GM19468 (cell line): ENCODE data around the gene DDX47.
"Not testable (repeated sequence)": the region's sequence is repeated elsewhere in the genome, so short reads cannot be mapped to it uniquely, and the experiment has no call there.

Source experiments
- ATAC-seq: cut with Tn5 transposase; IDR thresholded peaks from one replicate; pipeline ENCODE4 v1.9.1; 2021; ENCODE audit warnings: mild to moderate bottlenecking, moderate library complexity, moderate number of reproducible peaks; ENCODE audit not compliant: unreplicated experiment; ENCODE audit errors: extremely low read depth

DDX47 gene

GRCh38 chr12:12819752-12820311 lies 6.7 kb downstream of the DDX47 start:
- ATAC-seq: no peak

GRCh38 chr12:12820376-12820775 lies 7.2 kb downstream of the DDX47 start:
- ATAC-seq: not testable (repeated sequence)

DNA sequence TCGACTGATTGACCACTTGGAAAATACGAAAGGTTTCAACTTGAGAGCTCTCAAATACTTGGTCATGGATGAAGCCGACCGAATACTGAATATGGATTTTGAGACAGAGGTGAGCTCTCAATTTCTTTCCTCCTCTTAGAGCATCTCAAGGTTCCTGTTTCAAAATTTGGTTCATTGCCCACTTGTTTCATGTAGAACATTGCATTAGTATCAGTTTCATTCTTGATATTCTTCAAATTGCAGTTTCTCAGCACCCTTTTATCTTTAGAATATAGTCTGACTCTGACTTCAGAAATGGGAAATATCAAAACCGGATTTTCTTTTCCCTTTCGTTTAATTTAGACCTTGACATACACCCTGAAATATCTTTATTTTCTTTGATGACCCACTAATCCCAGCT lies 8.8 kb downstream of the DDX47 start:
- ATAC-seq: no peak

DNA sequence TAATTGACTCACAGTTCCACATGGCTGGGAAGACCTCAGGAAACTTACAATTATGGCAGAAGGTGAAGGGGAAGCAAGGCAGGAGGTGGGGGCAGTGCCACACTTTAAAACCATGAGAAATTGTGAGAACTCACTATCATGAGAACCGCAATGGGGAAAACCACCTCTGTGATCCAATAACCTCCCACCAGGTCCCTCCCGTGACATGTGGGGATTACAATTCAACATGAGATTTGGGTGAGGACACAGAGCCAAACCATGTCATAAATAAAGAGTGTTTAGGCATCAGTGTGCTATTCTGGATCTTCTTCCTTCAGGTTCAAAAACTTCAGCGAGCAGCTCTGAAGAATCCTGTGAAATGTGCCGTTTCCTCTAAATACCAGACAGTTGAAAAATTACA lies 9.7 kb downstream of the DDX47 start:
- no peak for ATAC-seq

DNA sequence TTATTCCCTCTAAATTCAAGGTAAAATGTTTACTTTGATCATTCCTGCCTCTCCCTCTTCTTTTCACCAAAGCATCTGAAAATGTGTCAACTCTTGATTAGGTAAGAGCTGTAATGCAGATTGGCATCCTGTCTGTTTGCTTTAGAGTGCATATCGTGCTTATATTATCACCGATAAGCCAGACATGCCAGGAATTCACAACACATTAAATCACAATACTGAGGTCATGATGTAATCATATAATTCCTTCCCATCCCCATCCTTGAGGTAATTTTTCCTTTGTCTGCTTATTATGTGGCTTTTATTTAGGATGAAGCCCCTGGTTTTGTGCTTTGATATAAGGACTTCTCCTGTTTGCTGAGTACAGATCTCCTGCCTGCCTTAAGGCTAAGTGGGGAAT lies 10.2 kb downstream of the DDX47 start:
- ATAC-seq: no peak

DNA sequence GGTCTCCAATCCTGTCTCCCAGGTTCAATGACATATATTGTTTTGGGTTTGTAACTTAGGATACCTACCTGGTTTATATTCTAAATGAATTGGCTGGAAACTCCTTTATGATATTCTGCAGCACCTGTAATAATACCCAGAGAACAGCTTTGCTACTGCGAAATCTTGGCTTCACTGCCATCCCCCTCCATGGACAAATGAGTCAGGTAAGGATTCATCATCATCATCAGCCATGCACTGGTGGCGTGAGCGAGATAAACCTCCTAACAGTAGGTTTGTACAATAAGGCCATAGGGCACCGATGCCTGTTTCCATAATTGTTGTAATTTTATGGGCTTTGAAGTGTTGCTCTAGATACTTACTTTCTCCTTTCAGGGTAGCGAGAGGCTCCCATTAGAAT lies 10.7 kb downstream of the DDX47 start:
- no peak for ATAC-seq

DNA sequence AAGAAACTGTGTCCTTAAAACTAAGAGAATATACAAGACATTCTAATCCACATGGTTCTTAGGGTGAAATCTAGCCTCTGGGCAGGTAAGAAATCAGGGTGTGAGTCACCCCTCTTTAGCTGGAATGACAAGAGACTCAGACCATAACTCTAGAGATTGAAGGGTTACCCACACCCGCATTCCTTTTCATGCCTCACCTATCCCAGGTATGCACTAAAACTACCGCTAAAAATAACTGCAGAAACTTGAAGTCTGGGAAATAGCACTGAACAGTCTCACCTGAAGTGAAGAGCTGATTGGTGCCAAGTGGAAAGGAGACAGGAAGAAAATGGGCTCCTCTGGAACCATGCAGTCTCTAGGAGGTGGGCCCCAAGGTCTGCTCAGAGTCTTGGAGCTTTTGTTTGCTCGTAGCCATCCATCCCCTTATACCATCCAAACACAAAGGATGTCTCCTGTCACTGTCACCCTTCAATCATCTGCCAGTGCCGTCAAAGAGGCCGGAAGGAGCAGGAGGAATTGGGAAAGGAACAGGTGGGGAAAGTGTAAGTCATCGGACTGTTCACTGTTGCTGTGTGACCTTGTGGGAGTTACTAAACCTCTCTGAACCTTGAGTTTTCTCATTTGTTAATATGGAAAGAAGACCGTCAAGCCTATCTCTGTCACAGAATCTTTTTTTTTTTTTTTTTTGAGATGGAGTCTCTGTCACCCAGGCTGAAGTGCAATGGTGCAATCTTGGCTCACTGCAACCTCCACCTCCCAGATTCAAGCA lies 22.4 kb downstream of the DDX47 start:
- ATAC-seq: no peak

GRCh38 chr12:12836571-12836970 lies 23.4 kb downstream of the DDX47 start:
- no peak for ATAC-seq

- no peak for ATAC-seq
Observed at GRCh38 chr12:12837025-12837812, 24.1 kb downstream of the DDX47 start.

DNA sequence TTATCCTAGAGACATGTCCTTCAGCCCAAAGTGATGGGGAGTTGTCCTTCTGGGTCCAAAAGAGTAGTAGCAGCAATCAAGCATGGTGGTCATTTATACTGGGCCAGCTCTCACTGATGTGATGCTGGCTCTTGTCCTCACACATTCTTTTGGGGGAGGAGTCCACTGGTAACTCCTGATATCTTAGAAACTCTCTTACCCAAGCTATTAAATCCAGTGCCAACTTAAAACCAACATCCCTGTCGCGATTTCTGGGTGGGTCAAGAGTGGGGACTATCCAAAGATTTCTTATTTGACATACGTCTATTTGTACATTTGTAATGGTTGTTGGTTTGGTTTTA lies 24.6 kb downstream of the DDX47 start:
- ATAC-seq: no peak

GRCh38 chr12:12839003-12839395 lies 25.9 kb downstream of the DDX47 start:
- ATAC-seq: no peak

- not testable (repeated sequence) for ATAC-seq
Observed at GRCh38 chr12:12839439-12839838, 26.3 kb downstream of the DDX47 start.

GRCh38 chr12:12839873-12840579 lies 26.9 kb downstream of the DDX47 start:
- no peak for ATAC-seq

- no peak for ATAC-seq
Observed at GRCh38 chr12:12840580-12840899, 27.4 kb downstream of the DDX47 start.

DNA sequence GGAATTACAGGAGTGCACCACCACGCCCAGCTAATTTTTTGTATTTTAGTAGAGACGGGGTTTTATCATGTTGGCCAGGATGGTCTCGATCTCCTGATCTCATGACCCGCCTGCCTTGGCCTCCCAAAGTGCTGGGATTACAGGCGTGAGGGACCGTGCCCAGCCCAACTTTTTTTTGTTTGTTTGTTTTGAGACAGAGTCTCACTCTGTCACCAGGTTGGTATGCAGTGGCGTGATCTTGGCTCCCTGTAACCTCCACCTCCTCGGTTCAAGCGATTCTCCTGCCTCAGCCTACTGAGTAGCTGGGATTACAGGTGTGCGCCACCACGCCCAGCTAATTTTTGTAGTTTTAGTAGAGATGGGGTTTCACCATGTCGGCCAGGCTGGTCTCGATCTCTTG lies 28.3 kb downstream of the DDX47 start:
- ATAC-seq: not testable (repeated sequence)

GRCh38 chr12:12845794-12846243 lies 32.7 kb downstream of the DDX47 start:
- no peak for ATAC-seq

DNA sequence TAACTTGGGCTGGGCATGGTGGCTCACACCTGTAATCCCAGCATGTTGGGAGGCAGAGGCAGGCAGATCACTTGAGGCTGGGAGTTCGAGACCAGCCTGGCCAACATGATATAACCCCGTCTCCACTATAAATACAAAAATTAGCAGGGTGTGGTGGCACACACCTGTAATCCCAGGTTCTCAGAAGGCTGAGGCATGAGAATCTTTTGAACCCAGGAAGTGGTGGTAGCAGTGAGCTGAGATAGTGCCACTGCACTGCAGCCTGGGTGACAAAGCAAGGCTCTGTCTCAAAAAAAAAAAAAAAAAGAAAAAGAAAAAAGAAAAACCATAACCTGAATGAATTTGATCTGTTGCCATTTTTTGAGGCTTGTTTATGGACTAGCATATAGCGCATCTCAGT lies 33.6 kb downstream of the DDX47 start:
- not testable (repeated sequence) for ATAC-seq

- no peak for ATAC-seq
Observed at GRCh38 chr12:12853435-12853834, 40.3 kb downstream of the DDX47 start.

DNA sequence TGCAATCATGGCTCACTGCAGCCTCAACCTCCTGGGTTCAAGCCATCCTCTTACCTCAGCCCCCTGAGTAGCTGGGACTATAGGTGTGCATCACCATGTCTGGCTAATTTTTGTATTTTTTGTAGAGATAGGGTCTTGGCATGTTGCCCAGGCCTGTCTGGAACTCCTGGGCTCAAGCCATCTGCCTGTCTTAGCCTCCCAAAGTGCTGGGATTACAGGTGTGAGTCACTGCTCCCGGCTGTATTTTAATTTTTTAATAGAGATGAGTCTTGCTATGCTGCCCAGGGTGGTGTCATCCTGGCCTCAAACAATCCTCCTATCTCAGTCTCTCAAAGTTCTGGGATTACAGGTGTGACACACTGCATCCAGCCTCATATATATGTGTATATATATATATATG lies 46.5 kb downstream of the DDX47 start:
- ATAC-seq: no peak

GRCh38 chr12:12864243-12864642 lies 51.1 kb downstream of the DDX47 start:
- no peak for ATAC-seq
